ENCODE measurements around the gene CMKLR1. TPM values are rescaled to one million over a fixed set of nuclear protein-coding genes. Genes with fewer than 3 reads are reported as not detected.

CMKLR1 gene
- total and polyA plus RNA-seq, 4 donors: 0.67 to 13.7 (median 5.8) TPM

DNA sequence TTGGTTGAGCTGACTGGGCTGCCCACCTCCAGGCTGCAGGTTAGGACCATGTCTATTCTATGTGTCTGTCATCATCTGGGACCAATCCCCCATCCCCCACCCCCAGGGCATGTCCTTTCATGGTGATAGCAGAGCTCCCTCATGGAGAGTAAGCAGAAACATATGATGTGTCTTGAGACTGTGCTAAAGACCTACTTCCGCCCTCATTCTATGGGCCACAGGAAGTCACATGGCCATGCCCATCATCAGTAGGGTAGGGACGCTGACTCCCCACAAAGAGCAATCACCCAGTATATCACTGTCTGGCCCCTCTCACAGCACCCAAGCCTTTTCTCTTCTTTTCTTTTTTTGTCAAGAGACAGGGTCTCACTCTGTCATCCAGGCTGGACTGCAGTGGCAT lies 99.7 kb downstream of the CMKLR1 start:
- no peak overlapping the region for H3K9ac ChIP-seq (ENCODE audit: low read depth in 1 of 2, low read length in 2 of 2)
- WGBS: 76% methylated on average over 2 of the region's 2 CpGs
- H3K9me3 ChIP-seq (ENCODE audit: control insufficient read depth in 4 of 4, low read length in 3 of 4): peaks cover 0 to 8% (median 3%) of the 10 kb centered on the region in 4 donors
- TF ChIP-seq YY1 (IDR thresholded peaks at IDR 0.05) (no peak), FOXA2 (IDR thresholded peaks at IDR 0.05) (no peak), HNF4A (conservative IDR thresholded peaks at IDR 0.05) (no peak), JUND (IDR thresholded peaks at IDR 0.05) (no peak)
- TF ChIP-seq, protein P1, sequence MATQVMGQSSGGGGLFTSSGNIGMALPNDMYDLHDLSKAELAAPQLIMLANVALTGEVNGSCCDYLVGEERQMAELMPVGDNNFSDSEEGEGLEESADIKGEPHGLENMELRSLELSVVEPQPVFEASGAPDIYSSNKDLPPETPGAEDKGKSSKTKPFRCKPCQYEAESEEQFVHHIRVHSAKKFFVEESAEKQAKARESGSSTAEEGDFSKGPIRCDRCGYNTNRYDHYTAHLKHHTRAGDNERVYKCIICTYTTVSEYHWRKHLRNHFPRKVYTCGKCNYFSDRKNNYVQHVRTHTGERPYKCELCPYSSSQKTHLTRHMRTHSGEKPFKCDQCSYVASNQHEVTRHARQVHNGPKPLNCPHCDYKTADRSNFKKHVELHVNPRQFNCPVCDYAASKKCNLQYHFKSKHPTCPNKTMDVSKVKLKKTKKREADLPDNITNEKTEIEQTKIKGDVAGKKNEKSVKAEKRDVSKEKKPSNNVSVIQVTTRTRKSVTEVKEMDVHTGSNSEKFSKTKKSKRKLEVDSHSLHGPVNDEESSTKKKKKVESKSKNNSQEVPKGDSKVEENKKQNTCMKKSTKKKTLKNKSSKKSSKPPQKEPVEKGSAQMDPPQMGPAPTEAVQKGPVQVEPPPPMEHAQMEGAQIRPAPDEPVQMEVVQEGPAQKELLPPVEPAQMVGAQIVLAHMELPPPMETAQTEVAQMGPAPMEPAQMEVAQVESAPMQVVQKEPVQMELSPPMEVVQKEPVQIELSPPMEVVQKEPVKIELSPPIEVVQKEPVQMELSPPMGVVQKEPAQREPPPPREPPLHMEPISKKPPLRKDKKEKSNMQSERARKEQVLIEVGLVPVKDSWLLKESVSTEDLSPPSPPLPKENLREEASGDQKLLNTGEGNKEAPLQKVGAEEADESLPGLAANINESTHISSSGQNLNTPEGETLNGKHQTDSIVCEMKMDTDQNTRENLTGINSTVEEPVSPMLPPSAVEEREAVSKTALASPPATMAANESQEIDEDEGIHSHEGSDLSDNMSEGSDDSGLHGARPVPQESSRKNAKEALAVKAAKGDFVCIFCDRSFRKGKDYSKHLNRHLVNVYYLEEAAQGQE (IDR thresholded peaks at IDR 0.05): no peak
- TF ChIP-seq, protein P2, sequence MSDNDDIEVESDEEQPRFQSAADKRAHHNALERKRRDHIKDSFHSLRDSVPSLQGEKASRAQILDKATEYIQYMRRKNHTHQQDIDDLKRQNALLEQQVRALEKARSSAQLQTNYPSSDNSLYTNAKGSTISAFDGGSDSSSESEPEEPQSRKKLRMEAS (IDR thresholded peaks at IDR 0.05): no peak
- DNase-seq (ENCODE audit: low spot score): no peak
- no peak overlapping the region for H3K4me3 ChIP-seq (ENCODE audit: low read depth in 1 of 3, low read length in 3 of 3)
- H3K27ac ChIP-seq (ENCODE audit: low read depth in 1 of 2, low read length in 2 of 2): no peak overlapping the region
- H3K27me3 ChIP-seq (ENCODE audit: control insufficient read depth in 4 of 4, insufficient read depth in 4 of 4, low read length in 3 of 4): peaks cover 0 to 2% (median 0%) of the 10 kb centered on the region in 4 donors
- no peaks in the 10 kb centered on the region for H3K4me1 ChIP-seq (ENCODE audit: control insufficient read depth in 4 of 4, insufficient read depth in 4 of 4, low read length in 3 of 4)
- H3K36me3 ChIP-seq (ENCODE audit: control insufficient read depth in 4 of 4, insufficient read depth in 3 of 4, low read depth in 1 of 4, low read length in 3 of 4): no peaks in the 10 kb centered on the region

DNA sequence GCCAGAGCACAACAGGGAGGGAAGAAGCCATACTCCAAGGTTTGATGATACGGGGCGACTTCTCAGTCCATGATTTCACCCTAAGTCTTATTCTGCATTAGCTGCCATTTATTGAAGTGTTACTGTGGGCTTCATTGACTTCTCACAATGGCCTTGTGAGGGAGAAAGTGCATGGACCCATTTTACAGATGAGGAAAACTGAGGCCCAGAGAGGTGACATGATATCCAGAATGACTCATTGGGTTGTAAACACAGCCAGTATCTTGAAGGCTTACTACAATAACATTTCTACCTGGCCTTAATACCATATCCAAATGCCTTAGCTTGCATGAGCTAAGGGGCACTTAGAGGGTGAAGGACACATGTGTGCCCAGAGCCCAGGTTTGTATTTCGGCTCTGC lies 100.6 kb downstream of the CMKLR1 start:
- H3K9me3 ChIP-seq (ENCODE audit: control insufficient read depth in 4 of 4, low read length in 3 of 4): peaks cover 0 to 8% (median 3%) of the 10 kb centered on the region in 4 donors
- H3K27ac ChIP-seq (ENCODE audit: low read depth in 1 of 2, low read length in 2 of 2): no peak overlapping the region
- no peaks in the 10 kb centered on the region for H3K36me3 ChIP-seq (ENCODE audit: control insufficient read depth in 4 of 4, insufficient read depth in 3 of 4, low read depth in 1 of 4, low read length in 3 of 4)
- no peak overlapping the region for H3K9ac ChIP-seq (ENCODE audit: low read depth in 1 of 2, low read length in 2 of 2)
- TF ChIP-seq HNF4G (IDR thresholded peaks at IDR 0.05) (no peak), JUND (IDR thresholded peaks at IDR 0.05) (no peak), FOXA2 (IDR thresholded peaks at IDR 0.05) (no peak)
- no peak overlapping the region for H3K4me3 ChIP-seq (ENCODE audit: low read depth in 1 of 3, low read length in 3 of 3)
- peaks cover 0 to 2% (median 0%) of the 10 kb centered on the region in 4 donors for H3K27me3 ChIP-seq (ENCODE audit: control insufficient read depth in 4 of 4, insufficient read depth in 4 of 4, low read length in 3 of 4)
- WGBS: 86% methylated on average over 3 of the region's 3 CpGs
- DNase-seq (ENCODE audit: low spot score): no peak
- no peaks in the 10 kb centered on the region for H3K4me1 ChIP-seq (ENCODE audit: control insufficient read depth in 4 of 4, insufficient read depth in 4 of 4, low read length in 3 of 4)

Other genes with a start within 250 kb of the CMKLR1 start
- gene WSCD2, start 210.0 kb downstream of the CMKLR1 start, total RNA-seq: under 1 TPM; under 0.01 to 0.09 TPM
- under 1 TPM in 1 of 2 donors, not detected in 1; 0.05 TPM for gene WSCD2, start 210.0 kb downstream of the CMKLR1 start, polyA plus RNA-seq
- gene FICD, start 176.0 kb upstream of the CMKLR1 start, total RNA-seq: 10 to 100 TPM in 1 of 2 donors, 1 to 10 TPM in 1; 3.6 to 20.9 TPM
- gene FICD, start 176.0 kb upstream of the CMKLR1 start, polyA plus RNA-seq: 1 to 10 TPM; 4.1 to 9.0 TPM
- gene SART3, start 221.9 kb upstream of the CMKLR1 start, total RNA-seq: 10 to 100 TPM; 36.6 to 37.1 TPM
- 10 to 100 TPM in 1 of 2 donors, 1 to 10 TPM in 1; 5.9 to 10.5 TPM for gene SART3, start 221.9 kb upstream of the CMKLR1 start, polyA plus RNA-seq
- gene ISCU, start 223.3 kb upstream of the CMKLR1 start, total RNA-seq: 10 to 100 TPM; 42.3 to 75.6 TPM
- 10 to 100 TPM; 52.0 to 85.9 TPM for gene ISCU, start 223.3 kb upstream of the CMKLR1 start, polyA plus RNA-seq

Measured in liver (tissue), 9 donors.